Effector memory CD4-positive, alpha-beta T cell (primary cell): Measurements from ENCODE around the gene CEP135.

ENCODE experiments used
- DNase-seq, 3 donors: peaks; one replicate each; pipeline ENCODE4 v3.0.0-alpha.2; 2020
- H3K27ac ChIP-seq: 2 replicates; pipeline ENCODE4 v1.7.0; 2013; ENCODE audit warnings: mild to moderate bottlenecking, low read length, moderate library complexity; ENCODE audit not compliant: insufficient read depth, poor library complexity, severe bottlenecking
- H3K27me3 ChIP-seq: replicated peaks from 2 replicates; pipeline ENCODE4 v1.7.0; 2013; ENCODE audit warnings: mild to moderate bottlenecking, low read length; ENCODE audit not compliant: insufficient read depth, control insufficient read depth, poor library complexity, severe bottlenecking
- H3K36me3 ChIP-seq: 2 replicates; pipeline ENCODE4 v1.7.0; 2013; ENCODE audit warnings: mild to moderate bottlenecking, low read length, moderate library complexity; ENCODE audit not compliant: control insufficient read depth, insufficient read depth
- H3K4me1 ChIP-seq: 2 replicates; pipeline ENCODE4 v1.7.0; 2013; ENCODE audit warnings: low read length, mild to moderate bottlenecking; ENCODE audit not compliant: control insufficient read depth, insufficient read depth, poor library complexity, severe bottlenecking
- H3K4me3 ChIP-seq: 2 replicates; pipeline ENCODE4 v1.7.0; 2013; ENCODE audit warnings: low read length, low read depth, mild to moderate bottlenecking; ENCODE audit not compliant: insufficient read depth, poor library complexity, severe bottlenecking
- H3K9me3 ChIP-seq: 2 replicates; pipeline ENCODE4 v1.7.0; 2013; ENCODE audit warnings: mild to moderate bottlenecking, low read length, moderate library complexity; ENCODE audit not compliant: control insufficient read depth

Gene CEP135

DNA sequence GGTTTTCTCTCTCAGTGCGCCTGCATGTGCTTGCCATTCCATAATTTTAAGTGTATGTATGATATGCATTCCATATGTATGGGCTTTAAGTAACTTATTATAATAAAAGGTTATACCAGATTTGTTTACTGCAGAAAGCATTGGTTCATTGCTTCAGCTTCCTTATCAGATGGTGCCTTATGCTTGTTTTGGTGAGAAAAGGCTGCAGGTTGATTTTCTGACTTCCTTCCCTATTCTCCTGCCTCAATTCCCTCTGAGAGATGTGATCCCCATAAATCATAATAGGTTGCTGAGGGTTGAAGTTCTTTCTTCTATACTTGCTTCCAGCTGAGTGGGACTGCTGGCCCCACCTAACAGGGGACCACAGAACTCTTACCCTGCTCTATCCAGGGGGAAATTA is 10.3 kb upstream of the CEP135 start:
- H3K27ac ChIP-seq, result no peak overlapping the region
- DNase-seq, result no peak
- no peaks in the 10 kb centered on the region for H3K9me3 ChIP-seq
- H3K27me3 ChIP-seq, result no peaks in the 10 kb centered on the region
- no peak overlapping the region for H3K4me3 ChIP-seq
- H3K36me3 ChIP-seq, result peaks cover 8% of the 10 kb centered on the region
- no peaks in the 10 kb centered on the region for H3K4me1 ChIP-seq

DNA sequence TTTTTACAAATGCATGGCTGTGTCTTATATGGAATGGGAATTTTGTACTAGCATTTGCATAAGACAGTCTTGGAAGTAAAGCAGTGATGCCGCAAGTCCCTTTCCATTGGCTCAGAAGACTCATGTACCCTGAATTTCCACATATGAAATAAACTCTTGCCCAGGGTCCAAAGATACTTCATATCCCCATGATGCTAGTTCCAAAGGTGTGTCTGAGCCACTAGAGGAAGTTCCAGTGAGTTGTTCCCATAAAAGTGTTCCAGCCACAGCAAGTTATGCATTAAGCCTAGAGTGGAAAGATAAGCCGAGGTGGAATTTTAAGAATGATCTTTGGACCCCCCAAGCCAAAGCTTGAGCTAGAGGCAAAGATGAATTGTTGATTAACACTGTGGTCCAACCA is 9.3 kb upstream of the CEP135 start:
- Histone ChIP-seq H3K4me3 (no peak overlapping the region), H3K27ac (no peak overlapping the region), H3K27me3 (no peaks in the 10 kb centered on the region), H3K9me3 (no peaks in the 10 kb centered on the region), H3K36me3 (peaks cover 8% of the 10 kb centered on the region), H3K4me1 (no peaks in the 10 kb centered on the region)
- DNase-seq, result no peak

- Histone ChIP-seq H3K9me3 (no peaks in the 10 kb centered on the region), H3K4me3 (no peak overlapping the region), H3K27ac (no peak overlapping the region), H3K36me3 (peaks cover 8% of the 10 kb centered on the region), H3K4me1 (no peaks in the 10 kb centered on the region), H3K27me3 (no peaks in the 10 kb centered on the region)
- DNase-seq, result no peak
Measured at GRCh38 chr4:55941881-55942396, 6.8 kb upstream of the CEP135 start.

DNA sequence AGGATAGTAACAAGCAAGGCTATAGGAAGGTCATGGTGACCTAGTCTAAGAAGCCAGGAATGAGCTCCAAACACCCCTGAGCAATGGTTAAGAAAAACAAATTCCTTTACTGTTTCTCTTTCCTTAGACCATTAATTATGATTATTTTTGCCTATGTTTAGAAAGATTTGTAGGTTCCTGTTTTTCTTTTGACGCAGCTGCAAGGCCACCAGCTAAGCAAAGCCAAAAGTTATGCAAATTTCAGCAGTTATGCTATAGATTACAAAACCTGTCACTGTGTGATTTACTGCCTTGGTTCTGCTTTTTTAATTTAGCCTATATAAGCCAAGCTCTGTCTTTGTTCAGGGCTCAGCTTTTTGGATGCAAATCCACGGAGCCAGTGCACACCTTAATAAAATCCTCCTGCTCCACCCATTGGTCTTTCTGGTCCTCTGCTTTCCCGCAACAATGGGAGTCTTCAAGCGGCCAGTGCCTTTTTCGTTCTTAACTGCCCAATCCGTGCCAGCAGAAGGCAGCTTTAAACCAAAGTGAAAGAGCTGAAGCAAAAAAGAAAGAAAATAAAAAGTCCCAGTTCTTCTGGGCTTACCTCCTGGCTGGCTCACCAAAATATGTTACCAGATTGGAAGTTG is 1.4 kb upstream of the CEP135 start:
- Histone ChIP-seq H3K4me1 (peaks cover 12% of the 10 kb centered on the region), H3K27me3 (no peaks in the 10 kb centered on the region), H3K27ac (peak overlapping the region; percentile 76), H3K36me3 (peaks cover 3% of the 10 kb centered on the region), H3K4me3 (peak overlapping the region; percentile 94), H3K9me3 (no peaks in the 10 kb centered on the region)
- no peak for DNase-seq

- Histone ChIP-seq H3K4me1 (peaks cover 12% of the 10 kb centered on the region), H3K27me3 (no peaks in the 10 kb centered on the region), H3K36me3 (peaks cover 8% of the 10 kb centered on the region), H3K27ac (peak overlapping the region; percentile 76), H3K9me3 (no peaks in the 10 kb centered on the region), H3K4me3 (peak overlapping the region; percentile 94)
- peak in 2 of 3 donors; percentile 13 to 41 for DNase-seq
Measured at GRCh38 chr4:55947912-55948725, 626 bp upstream of the CEP135 start.

DNA sequence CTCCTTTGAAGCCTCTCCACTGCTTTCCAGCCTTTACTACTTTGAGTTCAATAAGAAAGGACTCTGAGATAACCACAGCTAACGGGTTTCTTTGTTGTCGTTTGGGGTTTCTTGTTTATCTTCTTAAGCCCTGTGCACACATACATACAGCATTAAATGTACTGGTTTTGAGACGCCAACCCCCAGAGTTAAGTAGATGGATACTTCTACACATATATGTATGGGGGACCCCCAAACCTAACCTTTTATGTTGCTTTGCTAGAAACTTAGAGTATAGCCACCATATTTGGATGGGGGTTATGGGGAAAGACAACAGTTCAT is 697 bp downstream of the CEP135 start:
- peaks cover 12% of the 10 kb centered on the region for H3K4me1 ChIP-seq
- H3K27me3 ChIP-seq, result no peaks in the 10 kb centered on the region
- H3K36me3 ChIP-seq, result peaks cover 8% of the 10 kb centered on the region
- H3K27ac ChIP-seq, result peak overlapping the region; percentile 76
- DNase-seq, result no peak
- H3K4me3 ChIP-seq, result peak overlapping the region; percentile 94
- no peaks in the 10 kb centered on the region for H3K9me3 ChIP-seq

- DNase-seq, result no peak
- no peak overlapping the region for H3K4me3 ChIP-seq
- peaks cover 15% of the 10 kb centered on the region for H3K36me3 ChIP-seq
- no peak overlapping the region for H3K27ac ChIP-seq
- peaks cover 12% of the 10 kb centered on the region for H3K4me1 ChIP-seq
- H3K27me3 ChIP-seq, result no peaks in the 10 kb centered on the region
- H3K9me3 ChIP-seq, result no peaks in the 10 kb centered on the region
Measured at GRCh38 chr4:55951191-55951922, 2.6 kb downstream of the CEP135 start.

GRCh38 chr4:55955710-55956109 is 7.0 kb downstream of the CEP135 start:
- H3K4me3 ChIP-seq, result no peak overlapping the region
- H3K36me3 ChIP-seq, result peaks cover 32% of the 10 kb centered on the region
- DNase-seq, result no peak
- no peak overlapping the region for H3K27ac ChIP-seq
- no peaks in the 10 kb centered on the region for H3K4me1 ChIP-seq
- no peaks in the 10 kb centered on the region for H3K27me3 ChIP-seq
- H3K9me3 ChIP-seq, result no peaks in the 10 kb centered on the region

DNA sequence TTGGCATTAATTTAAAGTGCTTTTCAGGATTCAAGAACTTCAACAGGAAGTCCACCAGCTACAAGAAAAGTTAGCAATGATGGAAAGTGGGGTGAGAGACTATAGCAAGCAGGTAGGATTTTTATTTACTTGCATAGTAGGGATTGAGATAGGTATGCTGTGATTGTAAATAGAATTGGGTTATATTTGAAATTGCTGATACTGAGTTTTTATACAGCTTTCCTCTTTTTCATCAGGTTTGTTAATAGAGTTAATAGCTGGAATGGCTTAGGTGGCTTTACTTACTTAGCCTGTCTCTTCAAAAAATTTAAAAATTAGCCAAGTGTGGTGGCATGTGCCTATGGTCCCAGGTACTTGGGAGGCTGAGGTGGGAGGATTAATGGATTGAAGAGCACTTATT is 10.9 kb downstream of the CEP135 start:
- H3K9me3 ChIP-seq, result no peaks in the 10 kb centered on the region
- no peaks in the 10 kb centered on the region for H3K4me1 ChIP-seq
- H3K27ac ChIP-seq, result no peak overlapping the region
- DNase-seq, result no peak
- H3K36me3 ChIP-seq, result peaks cover 29% of the 10 kb centered on the region
- H3K27me3 ChIP-seq, result no peaks in the 10 kb centered on the region
- H3K4me3 ChIP-seq, result no peak overlapping the region

DNA sequence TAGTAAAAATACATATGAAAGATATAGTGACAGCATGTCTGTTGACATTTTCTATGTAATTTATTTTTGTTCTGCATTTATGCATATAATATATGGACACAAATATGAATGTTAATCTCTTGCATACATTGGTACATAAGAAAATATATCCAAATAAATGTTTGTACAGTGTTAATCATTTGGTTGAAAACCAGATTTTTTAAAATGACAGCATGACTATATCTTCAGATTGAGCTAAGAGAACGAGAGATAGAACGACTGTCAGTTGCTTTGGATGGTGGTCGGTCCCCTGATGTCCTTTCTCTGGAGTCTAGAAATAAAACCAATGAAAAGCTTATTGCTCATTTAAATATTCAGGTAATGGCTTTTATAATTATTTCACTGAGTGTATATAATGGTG is 15.3 kb downstream of the CEP135 start:
- no peak overlapping the region for H3K27ac ChIP-seq

More for the DNA sequence above, 15.3 kb downstream of the CEP135 start:
- Histone ChIP-seq H3K4me1 (no peaks in the 10 kb centered on the region), H3K27me3 (no peaks in the 10 kb centered on the region), H3K36me3 (peaks cover 14% of the 10 kb centered on the region), H3K4me3 (no peak overlapping the region), H3K9me3 (no peaks in the 10 kb centered on the region)
- no peak for DNase-seq
